RWPE2 (cell line): ENCODE measurements around the gene GIMD1.
A peak's percentile ranks its signal among the peaks of the same experiment; 100 is the strongest.

ENCODE experiments used
- ATAC-seq: fragments of 200-7000 bp; cut with Tn5 transposase; 3 replicates; pipeline ENCODE4 v1.9.1; 2021; ENCODE audit warnings: low read depth
- DNase-seq: peaks from one replicate; pipeline ENCODE4 v3.0.0-alpha.2; 2020; ENCODE audit warnings: low spot score
- H3K27ac ChIP-seq: fragments of 450-650 bp; 2 replicates; pipeline ENCODE4 v1.5.1; 2017; ENCODE audit warnings: mild to moderate bottlenecking; ENCODE audit not compliant: poor library complexity, severe bottlenecking
- H3K27me3 ChIP-seq: fragments of 250-450 bp; sonication (Bioruptor Pico); 2 replicates; pipeline ENCODE4 v1.5.1; 2021; ENCODE audit warnings: mild to moderate bottlenecking, moderate library complexity; ENCODE audit not compliant: insufficient read depth, poor library complexity, severe bottlenecking
- H3K36me3 ChIP-seq: fragments of 250-450 bp; sonication (Bioruptor Pico); 2 replicates; pipeline ENCODE4 v1.5.1; 2020; ENCODE audit warnings: low read depth, mild to moderate bottlenecking, moderate library complexity
- H3K4me1 ChIP-seq: fragments of 250-450 bp; sonication (Bioruptor Pico); 2 replicates; pipeline ENCODE4 v1.5.1; 2021; ENCODE audit warnings: mild to moderate bottlenecking, moderate library complexity; ENCODE audit not compliant: insufficient read depth, poor library complexity, severe bottlenecking
- H3K4me3 ChIP-seq: fragments of 250-450 bp; sonication (Bioruptor Pico); 2 replicates; pipeline ENCODE4 v1.5.1; 2021; ENCODE audit warnings: mild to moderate bottlenecking, moderate library complexity; ENCODE audit not compliant: severe bottlenecking
- H3K9me3 ChIP-seq: fragments of 250-450 bp; sonication (Bioruptor Pico); 2 replicates; pipeline ENCODE4 v1.5.1; 2021; ENCODE audit warnings: mild to moderate bottlenecking, moderate library complexity; ENCODE audit not compliant: severe bottlenecking
- TF ChIP-seq, protein P1 (sequence below): fragments of 450-650 bp; IDR thresholded peaks from one replicate; pipeline ENCODE4 v1.5.1; 2017; ENCODE audit warnings: mild to moderate bottlenecking, moderate library complexity; ENCODE audit not compliant: poor library complexity, severe bottlenecking

Gene GIMD1

DNA sequence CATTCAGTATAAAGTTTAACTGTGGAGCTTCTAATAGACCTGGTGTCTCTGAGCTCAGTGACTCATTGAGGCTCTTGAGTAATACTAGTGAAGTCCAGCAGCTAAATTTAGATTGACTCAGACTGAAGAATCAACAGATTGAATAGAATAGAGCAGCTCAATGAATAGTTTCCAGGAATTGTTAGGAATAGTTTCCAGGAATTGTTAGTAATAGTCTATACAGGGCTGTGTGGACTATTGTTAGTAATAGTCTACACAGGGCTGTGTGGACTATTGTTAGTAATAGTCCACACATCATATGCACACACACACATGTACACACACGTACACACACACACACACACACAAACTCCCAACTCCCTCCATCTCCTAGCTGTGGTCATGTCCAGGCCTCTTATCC is 3.0 kb downstream of the GIMD1 start:
- no peak for DNase-seq

GRCh38 chr4:106364282-106364681 is 4.3 kb downstream of the GIMD1 start:
- Histone ChIP-seq H3K27ac (no peak overlapping the region), H3K4me3 (no peak overlapping the region), H3K9me3 (no peaks in the 10 kb centered on the region), H3K4me1 (peaks cover 8% of the 10 kb centered on the region), H3K27me3 (no peaks in the 10 kb centered on the region), H3K36me3 (no peaks in the 10 kb centered on the region)
- ATAC-seq: no peak
- TF ChIP-seq, protein P1, sequence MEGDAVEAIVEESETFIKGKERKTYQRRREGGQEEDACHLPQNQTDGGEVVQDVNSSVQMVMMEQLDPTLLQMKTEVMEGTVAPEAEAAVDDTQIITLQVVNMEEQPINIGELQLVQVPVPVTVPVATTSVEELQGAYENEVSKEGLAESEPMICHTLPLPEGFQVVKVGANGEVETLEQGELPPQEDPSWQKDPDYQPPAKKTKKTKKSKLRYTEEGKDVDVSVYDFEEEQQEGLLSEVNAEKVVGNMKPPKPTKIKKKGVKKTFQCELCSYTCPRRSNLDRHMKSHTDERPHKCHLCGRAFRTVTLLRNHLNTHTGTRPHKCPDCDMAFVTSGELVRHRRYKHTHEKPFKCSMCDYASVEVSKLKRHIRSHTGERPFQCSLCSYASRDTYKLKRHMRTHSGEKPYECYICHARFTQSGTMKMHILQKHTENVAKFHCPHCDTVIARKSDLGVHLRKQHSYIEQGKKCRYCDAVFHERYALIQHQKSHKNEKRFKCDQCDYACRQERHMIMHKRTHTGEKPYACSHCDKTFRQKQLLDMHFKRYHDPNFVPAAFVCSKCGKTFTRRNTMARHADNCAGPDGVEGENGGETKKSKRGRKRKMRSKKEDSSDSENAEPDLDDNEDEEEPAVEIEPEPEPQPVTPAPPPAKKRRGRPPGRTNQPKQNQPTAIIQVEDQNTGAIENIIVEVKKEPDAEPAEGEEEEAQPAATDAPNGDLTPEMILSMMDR: no peak
- no peak for DNase-seq

More for the DNA sequence above, 3.0 kb downstream of the GIMD1 start:
- Histone ChIP-seq H3K27ac (no peak overlapping the region), H3K4me3 (no peak overlapping the region), H3K4me1 (peaks cover 7% of the 10 kb centered on the region), H3K9me3 (no peaks in the 10 kb centered on the region), H3K36me3 (no peaks in the 10 kb centered on the region), H3K27me3 (no peaks in the 10 kb centered on the region)
- TF ChIP-seq, protein P1: no peak
- peak; percentile 98 for ATAC-seq

DNA sequence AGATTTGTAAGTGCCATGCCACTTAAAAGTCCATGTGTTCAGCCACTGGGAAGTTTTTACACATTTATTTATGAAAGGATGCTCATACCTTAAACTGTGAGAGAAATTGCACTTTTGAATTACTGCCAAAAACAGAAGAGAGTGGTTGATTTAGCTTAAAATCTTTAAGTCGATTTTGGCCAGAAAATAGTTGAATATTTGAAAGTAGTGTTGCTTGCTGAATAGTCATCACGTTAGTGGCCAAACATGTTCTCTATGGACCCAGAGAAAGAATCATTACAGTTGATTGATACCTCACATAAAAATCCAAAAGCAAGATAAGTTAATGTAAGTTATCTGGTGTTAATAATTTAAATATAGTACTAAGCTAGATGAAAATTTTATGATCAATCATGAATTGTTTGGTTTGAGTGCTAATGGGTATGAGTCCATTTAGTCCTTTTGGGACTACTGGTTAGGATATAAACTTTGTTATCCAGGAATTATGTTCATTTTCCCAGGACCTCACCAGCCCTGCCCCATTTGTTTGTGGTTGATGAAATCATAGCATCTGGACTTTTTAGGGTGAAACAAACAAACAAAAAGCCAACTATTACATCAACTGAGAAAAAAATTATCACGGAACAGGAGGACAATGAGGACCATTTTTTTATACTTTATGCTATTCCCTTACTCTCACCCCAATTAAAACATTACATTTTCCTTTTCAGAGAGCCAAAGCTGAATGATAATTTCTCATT is 6.3 kb downstream of the GIMD1 start:
- TF ChIP-seq, protein P1: no peak
- H3K4me1 ChIP-seq: peaks cover 11% of the 10 kb centered on the region
- no peaks in the 10 kb centered on the region for H3K27me3 ChIP-seq
- no peaks in the 10 kb centered on the region for H3K9me3 ChIP-seq
- no peaks in the 10 kb centered on the region for H3K36me3 ChIP-seq
- H3K4me3 ChIP-seq: no peak overlapping the region
- no peak for ATAC-seq
- no peak overlapping the region for H3K27ac ChIP-seq
- no peak for DNase-seq

GRCh38 chr4:106358899-106359298 is 9.7 kb downstream of the GIMD1 start:
- peak; percentile 46; the same call in 1 of the 3 replicates for ATAC-seq
- no peak overlapping the region for H3K27ac ChIP-seq
- TF ChIP-seq, protein P1: no peak
- no peaks in the 10 kb centered on the region for H3K9me3 ChIP-seq
- DNase-seq: no peak
- peaks cover 3% of the 10 kb centered on the region for H3K4me1 ChIP-seq
- no peaks in the 10 kb centered on the region for H3K27me3 ChIP-seq
- no peaks in the 10 kb centered on the region for H3K36me3 ChIP-seq
- H3K4me3 ChIP-seq: no peak overlapping the region

DNA sequence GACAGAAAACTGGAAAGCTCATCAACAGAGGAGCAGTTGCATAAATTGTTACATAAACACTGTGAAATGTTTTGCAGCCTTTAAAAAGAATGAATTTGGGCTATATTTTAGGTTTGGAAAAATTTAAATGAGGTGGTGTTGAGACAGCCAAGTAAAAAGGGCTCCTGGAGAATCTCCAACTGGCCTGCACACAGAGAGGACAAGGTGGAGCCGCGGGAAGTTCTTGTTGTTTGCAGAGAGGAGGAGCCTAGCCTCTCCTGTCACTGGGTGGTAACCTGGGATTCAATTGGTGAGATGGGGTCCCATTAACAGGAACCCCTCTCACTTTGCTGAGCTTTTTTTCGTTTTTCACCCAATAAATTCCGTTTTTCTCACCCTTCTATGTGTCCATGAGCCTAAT is 13.4 kb downstream of the GIMD1 start:
- H3K4me3 ChIP-seq: no peak overlapping the region
- H3K27ac ChIP-seq: no peak overlapping the region
- H3K27me3 ChIP-seq: no peaks in the 10 kb centered on the region
- TF ChIP-seq, protein P1: no peak
- 0 out of 2 replicates have a peak, but pooled peaks cover 5% of the 10 kb centered on the region for H3K36me3 ChIP-seq
- ATAC-seq (no peak), DNase-seq (no peak)
- H3K4me1 ChIP-seq: peaks cover 3% of the 10 kb centered on the region
- H3K9me3 ChIP-seq: no peaks in the 10 kb centered on the region
